NCI-H446 treated with DMSO at 0.1 percent for 48 hours (cell line): ENCODE data around the gene VPS13D.
"Not testable (repeated sequence)": the region's sequence is repeated elsewhere in the genome, so short reads cannot be mapped to it uniquely, and the experiment has no call there.

Source experiments
- DNase-seq: peaks from one replicate; lab custom pipeline; 2025; lab: John Stamatoyannopoulos, UW

VPS13D gene

DNA sequence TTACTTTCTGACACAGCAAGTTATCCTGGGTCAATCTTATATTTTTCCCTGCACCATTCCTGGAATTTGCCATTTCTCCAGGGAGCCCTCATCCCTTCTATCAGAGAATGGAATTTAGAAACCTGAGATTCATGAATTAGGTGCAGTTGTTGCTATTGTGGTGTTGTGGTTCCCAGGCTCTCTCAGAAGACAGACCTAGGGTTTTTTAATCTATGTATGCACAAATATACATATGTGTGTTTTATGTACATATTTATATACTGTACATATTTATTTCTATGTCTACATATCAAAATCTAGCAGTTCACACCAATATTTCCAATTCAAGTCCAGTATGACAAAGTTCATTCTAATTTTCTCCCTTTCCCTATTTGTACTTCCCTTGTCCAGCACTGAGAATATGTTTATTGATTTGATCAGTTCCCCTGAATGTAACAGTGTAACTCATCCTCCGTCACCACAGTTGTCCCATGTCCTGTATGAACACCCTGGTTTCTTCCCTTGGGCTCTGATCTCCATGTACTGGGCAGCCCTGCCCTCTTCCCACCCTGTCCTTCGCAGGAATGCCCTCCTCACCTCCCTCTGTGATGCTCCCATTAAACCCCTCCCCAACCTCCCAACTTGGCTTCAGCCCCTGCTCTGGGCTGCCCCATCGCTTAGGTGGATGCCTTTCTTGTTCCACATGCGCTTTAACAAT is 145.5 kb downstream of the VPS13D start:
- no peak for DNase-seq

DNA sequence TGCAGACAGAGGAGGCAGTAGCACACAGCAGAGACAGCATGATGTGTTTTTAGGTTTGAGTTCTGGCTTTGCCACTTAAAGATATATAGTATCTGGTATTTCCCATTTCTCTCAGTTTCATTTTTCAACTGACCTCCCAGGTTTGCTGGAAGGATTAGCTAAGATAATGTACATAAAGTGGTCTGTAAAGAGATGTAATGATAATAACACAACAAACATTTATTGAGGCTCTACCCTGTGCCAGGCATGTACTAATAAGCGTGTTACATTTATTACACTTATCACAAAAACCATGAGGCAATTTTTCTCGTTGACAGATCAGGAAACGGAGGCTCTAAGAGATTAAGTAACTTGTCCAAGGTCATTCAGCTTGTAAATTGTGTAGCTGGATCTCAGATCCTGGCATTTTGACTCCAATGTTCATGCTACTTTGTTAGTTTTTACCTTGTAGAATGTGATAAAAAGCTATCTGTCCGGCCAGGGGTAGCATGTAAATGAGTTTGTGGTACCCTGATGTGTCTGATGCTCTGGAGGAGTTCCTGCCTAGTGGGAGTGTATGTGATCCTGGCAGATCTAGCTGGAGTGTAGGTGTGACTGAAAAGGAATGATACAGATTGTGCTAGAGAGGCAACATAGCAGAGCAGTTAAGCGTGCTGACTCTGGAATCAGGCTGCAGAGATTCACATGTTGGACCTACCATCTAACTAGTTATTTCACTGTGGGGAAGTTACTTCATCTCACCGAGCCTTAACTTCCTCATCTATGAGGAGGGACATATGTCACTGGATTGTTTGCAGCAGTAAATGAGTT is 146.6 kb downstream of the VPS13D start:
- no peak for DNase-seq

DNA sequence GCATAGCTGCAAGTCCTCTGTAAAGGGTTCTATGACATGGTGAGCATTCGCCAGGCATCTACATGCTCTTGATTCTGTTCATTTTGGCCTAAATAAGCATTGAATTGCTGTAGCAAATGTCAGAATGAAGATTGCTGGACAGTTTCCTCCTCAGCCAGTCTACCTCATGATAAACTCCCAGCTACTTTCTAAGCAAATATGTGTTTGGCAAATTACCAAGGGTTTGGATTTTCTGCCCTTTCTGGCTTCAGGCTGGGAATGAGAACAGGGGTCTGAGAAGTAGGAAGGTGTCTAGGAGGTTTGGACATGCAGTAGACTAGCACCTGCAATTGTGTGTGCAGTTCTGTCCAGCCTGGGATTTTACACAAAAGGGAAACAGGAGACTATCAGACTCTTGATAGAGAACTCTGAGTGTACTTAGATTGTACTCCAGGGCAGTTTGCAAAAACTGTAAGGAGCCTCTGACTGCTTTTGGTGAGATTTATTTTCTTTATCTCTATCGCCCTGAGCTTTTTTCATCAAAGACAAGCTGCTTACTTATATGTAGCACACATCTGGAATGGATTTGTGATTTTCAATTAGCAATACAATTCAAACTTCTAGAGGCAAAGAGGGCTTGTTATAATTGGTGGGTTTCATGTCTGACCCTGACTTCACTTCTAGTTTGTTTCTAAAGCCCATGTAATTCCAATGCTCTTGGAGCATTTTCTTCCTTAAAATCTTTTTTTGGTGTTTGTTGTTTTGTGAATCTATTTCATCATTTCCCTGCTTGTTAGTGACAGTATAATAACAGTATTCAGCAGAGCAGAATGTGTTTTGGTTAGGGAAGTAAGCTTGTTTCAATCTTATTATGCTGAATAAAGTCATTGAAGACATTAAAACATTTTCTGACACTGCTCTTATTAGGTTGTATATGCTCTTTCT is 150.8 kb downstream of the VPS13D start:
- DNase-seq, result no peak

DNA sequence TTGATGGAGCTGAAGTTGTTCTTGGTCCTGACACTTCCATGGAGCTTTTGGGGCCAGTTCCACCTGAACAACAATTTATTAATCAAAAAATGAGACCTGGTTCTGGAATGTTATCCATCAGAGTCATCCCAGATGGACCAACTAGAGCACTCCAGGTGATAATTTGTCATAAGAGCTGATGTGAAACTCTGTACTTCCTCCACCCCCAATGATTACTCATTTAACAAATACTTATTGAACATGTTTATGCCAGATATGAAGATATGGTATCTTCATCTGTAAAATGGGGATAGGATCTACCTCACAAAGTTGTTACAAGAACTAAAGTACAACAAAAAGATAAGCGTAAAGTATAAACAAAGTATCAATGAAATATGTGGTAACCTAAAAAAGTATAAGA is 153.2 kb downstream of the VPS13D start:
- no peak for DNase-seq

DNA sequence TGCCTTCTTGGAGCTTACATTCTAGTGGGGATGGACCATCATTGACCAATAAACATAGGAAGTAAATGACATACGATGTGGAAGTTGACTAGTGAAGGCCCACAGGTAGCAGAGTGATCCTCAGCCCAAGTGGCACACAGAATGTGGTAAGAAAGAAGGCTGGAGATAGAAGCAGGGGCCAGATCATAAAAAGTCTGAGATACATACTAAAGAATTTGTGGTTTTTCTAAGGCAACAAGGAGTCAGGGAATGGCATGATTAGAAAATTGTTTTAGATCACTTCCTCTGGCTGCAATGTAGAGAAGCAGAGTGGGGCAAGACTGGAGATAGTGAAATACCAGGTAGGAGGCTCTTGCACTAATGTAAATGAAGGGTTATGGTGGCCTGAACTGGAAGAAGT is 154.0 kb downstream of the VPS13D start:
- DNase-seq, result no peak

DNA sequence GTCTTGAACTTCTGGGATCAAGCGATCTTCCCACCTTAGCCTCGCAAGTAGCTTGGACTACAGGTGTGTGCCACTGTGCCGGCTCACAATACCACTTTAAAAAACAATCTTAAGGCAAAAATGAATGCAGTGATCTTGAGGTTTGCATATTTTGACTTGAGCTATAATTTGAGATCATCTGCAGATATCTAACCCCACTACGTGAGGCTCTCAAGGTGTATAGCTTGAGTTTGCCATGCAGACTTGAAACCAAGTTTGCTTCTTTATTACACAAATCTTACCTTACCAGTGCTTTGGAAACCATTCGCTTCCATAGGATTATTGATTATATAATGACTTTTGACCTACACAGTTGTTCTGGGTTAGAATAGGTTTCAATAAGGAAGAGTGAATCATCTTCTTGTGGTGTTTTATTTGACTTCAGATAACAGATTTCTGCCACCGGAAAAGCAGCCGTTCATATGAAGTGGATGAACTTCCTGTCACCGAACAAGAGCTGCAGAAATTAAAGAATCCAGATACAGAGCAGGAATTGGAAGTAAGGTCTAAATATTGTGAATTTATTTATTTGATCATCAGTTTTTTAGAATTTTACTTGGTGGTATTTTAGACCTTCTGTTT is 155.1 kb downstream of the VPS13D start:
- DNase-seq, result no peak

DNA sequence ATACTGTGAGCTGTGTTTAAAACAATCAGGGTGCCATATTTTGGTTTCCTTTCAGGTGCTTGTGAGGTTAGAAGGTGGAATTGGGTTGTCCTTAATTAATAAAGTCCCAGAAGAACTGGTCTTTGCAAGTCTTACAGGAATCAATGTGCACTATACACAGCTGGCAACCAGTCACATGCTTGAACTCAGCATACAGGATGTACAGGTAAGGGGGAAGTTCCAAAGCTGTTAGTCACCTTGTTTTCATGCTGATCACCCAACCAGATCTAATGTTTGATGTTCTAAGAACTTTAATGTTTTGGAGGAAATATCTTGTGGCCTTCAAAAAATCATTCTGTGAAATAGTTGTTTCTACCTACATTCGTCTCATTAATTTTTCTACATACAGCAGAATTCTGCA is 156.3 kb downstream of the VPS13D start:
- DNase-seq, result no peak

DNA sequence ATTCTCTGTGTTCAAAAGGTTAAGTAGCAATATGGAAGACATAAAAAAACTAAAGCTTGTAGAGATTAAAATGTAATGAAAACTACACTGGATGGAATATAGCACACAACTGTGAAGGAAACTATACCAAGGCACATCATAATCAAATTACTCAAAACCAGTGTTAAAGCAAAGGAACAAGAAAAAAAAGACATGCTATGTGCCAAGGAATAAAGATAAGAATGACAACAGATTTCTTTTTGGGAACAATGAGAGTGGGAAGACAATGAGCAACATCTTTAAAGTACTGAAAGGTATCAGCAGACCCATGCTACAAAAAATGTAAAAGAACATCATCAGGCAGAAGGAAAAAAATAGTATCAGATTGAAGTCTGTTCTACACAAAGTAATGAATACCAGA is 157.8 kb downstream of the VPS13D start:
- no peak for DNase-seq

DNA sequence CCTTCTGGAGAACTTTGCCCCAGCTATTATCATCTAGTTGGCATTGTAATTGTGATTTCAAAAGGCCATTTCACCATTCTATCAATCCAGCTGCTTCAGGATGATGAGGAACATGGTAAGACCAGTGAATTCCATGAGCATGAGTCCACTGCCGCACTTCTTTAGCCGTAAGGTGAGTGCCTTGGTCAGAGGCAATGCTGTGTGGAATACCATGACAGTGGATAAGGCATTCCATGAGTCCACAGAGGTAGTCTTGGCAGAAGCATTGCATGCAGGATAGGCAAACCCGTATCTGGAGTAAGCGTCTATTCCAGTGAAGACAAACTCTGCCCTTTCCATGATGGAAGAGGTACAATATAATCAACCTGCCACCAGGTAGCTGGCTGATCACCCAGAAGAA is 160.5 kb downstream of the VPS13D start:
- DNase-seq, result not testable (repeated sequence)

DNA sequence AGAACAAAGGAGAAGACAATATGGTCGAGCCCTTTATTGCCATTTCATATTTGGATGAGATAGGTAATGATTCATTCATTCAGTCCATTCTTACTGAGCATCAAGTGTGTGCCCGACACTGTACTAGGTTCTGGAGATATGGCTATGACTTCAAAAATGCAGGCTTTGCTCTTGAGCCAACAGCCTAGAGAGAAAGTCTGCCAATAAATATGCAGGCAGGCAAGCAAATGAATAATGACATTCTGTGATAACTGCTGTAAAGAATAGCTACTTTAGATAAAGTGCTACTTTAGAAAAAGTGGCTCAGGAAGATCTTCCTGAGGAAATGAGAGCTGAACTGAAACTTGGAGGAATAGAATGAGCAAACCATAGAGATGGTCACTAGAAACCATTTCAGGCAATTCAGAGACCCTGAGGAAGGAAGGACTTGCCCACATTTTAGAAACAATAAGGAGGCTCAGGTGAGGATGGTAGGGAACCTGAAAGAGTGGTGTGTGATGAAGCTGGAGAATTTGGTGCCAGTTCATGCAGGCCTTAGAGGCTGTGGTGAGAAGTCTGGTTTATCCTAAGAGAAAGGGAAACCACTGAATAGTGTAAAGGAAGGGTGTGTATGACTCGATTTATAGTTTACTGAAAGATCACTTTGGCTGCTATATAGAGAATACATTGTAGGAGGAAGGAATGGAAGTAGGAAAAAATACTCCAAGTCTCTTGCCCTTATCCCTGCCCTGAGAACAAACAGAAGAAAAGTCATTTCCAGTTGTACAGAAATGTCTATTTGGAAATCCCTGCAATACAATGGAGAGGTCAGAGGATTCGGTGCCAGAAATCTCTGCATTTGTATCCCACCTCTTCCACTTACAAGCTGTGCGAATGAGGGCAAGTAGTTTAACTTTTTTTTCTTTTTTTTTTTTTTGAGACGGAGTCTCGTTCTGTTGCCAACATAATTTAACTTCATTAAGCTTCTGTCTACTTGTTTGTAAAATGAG is 167.9 kb downstream of the VPS13D start:
- DNase-seq, result no peak

DNA sequence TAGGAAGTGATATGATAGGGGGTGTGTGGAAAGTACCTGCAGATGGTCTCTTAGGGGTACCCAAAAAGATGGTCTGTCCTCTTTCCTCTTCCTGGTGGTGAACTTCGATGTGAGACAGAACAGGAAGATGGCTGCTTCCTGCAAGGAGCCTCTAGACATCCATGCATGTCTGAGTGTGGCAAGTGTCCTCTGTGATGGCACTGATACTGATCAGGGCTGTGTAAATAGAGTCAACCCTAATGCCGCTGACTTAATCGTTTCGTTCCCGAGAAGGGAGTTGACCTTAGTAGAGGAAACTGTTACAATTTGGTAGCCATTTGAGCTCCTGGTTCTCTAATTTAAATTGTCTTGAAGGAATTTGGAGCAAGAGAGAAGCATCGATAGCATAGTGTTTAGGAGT is 168.6 kb downstream of the VPS13D start:
- DNase-seq, result no peak

DNA sequence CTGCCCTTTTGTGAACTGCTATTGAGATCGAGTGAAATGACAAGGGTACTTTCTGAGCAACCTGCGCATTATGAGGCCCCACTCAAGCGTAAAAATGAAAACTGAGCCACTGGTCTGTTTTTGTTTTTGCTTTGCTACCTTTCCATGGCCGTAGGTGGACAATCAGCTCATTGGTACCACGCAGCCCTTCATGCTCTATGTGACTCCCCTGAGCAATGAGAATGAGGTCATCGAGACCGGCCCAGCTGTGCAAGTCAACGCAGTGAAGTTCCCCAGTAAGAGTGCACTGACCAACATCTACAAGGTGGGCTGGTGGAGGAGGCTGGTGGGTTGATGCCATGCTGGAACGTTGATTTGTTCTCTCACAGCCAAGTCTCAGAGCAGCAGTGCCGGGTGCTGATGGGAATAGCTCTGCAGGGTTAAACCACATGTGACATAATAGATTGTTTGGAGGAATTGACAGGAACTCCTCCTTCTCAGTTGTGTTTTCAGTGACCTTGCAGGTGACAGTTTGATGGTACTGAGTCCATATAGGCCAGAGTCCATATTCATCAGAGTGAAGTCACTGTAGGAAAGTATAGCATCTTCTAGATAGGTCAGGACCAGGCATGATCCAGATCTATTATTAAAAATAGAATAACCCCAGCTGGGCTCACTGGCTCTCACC is 170.3 kb downstream of the VPS13D start:
- no peak for DNase-seq

DNA sequence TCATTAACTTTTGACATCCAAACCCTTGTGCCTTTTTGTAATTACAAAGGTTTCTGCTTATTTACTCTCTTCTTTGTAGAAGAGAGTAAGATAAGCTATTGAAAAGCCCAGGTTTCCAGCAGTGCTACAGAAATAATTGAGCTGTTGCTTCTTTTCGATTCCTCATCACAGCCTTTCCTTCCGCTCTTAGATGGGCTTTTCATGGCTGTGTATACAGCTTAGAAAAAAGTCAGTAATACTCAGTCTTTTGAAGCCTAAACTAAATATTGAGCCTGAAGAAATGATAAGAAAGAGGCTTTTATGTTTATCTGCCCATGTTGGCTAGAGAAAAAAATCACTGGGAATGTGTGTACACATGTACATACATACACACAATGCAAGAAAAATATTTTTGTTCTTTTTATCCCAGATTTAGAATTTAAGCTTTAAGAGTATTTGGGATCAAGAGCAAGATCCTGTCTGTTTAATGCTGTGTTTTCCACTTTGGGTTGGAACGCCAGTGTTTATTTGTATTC is 172.4 kb downstream of the VPS13D start:
- no peak for DNase-seq

DNA sequence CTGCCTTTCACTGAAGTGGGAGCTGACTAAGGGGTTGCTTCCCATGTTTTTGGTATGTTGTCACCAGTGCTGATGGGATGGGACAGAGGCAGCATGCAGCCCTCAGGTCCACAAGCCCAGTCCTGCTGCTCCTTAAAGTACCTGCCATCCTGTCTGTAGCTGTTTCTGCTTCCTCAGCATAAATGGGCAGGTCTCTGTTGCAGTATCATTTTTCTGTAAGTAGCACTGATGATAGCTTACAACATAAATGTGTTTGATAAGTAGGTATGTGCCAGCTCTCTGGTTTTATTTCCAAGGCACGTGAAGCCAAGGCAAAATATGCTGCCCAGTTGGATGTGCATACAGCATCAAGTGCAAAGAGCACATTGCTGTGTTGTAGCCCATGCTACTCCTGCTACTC is 173.0 kb downstream of the VPS13D start:
- DNase-seq, result no peak

DNA sequence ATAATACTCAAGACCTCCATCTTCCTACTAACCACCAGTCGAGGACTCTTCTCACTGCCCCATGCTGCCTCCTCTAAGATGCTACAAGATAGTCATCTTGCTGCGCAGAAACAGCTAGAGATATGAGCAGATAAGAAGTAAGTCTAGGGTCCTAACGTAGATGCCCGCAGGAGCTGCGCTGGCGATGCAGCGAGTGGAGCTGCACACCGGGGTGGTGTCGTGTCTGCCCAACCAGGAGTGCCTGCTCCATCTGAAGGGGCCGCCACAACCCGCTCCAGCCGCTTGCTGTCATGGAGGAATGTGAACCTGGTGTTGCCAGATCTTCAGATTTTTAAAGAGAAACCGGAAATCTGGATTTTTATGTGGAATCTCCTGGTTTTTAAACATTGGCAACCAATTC is 175.1 kb downstream of the VPS13D start:
- no peak for DNase-seq

DNA sequence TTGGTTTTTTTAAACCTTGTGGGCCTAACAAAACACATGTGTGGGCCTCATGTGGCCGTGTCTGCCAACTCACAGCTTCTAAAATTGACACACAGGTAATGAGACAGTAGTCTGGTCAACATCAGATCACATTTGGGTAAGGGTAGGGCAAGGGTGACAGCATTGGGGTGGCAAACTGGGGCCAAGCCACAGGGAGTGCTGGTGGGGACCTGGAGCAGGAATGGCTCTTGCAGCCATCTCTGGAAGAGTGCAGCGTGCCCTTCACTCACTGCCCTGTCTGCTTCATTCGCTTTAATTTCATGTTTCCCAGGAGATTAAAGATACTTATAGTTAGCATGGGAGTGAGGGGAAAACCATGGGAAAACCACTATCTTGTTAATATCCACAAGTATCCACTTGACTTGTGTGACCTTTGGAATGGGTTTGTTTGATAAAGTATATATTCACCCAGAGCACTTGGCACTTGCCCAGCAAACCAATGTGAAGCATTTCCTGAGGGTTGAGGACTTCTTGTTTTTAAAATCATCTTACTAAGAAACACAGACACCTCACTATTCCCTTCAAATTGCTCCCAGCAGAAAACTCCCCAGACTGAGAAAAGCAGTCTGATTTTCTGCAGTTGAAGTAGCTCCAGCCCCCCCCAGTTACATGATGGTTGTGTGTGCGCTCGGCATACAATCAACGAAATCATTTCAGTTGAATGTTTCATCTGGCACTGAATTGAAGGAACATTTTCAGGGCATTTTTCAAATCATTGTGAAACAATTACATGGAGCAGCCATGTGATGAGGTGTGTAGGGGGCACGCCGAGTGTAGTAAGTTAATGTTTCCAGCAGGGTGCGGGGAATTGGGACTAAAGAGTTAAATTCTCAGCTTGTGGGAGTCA is 175.7 kb downstream of the VPS13D start:
- DNase-seq, result no peak

DNA sequence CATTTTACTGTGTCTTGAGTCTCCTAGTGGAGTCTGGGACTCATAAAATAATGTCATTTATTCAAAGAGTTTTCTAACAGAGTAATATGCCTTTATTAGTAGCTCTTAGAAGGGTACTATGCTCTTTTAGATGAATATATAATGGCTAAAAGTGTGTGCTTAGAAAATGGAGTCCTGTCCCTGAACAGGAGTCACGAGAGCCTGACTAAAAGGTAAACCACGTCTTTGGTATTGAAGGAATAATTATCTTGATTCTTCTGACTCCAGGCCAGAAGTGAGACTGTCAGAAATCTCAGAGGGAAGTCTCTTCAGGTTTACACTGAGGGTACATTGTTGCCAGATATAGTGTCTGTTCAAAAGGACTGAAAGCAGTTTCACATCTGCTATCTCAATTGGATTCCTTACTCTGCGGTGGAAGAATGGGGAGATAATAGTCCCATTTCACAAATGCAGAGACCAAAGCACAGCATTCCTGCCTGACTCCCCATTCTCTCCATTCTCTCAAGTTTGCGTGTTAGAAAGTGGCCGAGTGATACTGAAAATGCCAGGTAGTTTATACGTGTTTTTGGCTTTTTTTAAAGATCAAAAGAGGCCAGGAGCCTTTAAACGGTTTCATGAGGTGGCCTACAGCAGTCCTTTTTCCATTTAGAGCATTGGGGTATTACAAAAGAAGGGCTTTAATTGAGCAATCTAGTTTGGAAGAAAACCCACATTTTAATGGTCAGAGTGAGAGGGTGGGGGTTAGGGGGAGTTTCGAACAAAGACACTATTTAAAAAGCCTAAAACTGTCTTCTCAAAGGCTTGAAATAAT is 176.6 kb downstream of the VPS13D start:
- DNase-seq, result no peak
